SK-N-MC (cell line): ENCODE measurements around the gene USP31.

ENCODE experiments used
- EZH2 ChIP-seq: fragments of 200-600 bp; sonication (generic); IDR thresholded peaks from one replicate; pipeline ENCODE4 v1.6.1; 2017; ENCODE audit warnings: antibody characterized with exemption
- POLR2AphosphoS5 ChIP-seq: IDR thresholded peaks from 2 replicates; pipeline ENCODE4 v1.6.1; 2012; ENCODE audit warnings: mild to moderate bottlenecking, low read depth, low read length, borderline replicate concordance

DNA sequence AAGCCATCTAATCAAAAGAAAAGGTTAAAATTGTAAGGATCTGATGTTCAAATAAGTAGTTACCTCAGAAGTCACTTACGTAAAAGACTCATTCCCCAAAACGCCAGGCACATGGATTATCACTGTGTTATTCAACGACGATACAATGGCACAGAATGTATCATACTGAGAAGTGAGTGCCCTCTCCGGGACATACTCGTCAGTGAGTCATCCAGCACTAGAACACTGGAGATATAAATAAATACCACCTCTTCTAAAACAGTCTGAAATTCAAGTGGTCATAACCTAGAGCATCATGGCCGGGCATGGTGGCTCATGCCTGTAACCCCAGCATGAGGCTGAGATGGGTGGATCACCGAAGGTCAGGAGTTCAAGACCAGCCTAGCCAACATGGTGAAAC is 24.9 kb downstream of the USP31 start:
- no peak for TF ChIP-seq POLR2AphosphoS5
- TF ChIP-seq EZH2 = no peak
